Activated T-cell treated with anti-CD3 and anti-CD28 coated beads for 4 hours (primary cell): ENCODE results near the gene NTF4.
A peak's percentile ranks its signal among the peaks of the same experiment; 100 is the strongest.

Experiments used
- DNase-seq: peaks from one replicate; pipeline ENCODE4 v3.0.0-alpha.2; 2020

The NTF4 gene, protein sequence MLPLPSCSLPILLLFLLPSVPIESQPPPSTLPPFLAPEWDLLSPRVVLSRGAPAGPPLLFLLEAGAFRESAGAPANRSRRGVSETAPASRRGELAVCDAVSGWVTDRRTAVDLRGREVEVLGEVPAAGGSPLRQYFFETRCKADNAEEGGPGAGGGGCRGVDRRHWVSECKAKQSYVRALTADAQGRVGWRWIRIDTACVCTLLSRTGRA

DNA sequence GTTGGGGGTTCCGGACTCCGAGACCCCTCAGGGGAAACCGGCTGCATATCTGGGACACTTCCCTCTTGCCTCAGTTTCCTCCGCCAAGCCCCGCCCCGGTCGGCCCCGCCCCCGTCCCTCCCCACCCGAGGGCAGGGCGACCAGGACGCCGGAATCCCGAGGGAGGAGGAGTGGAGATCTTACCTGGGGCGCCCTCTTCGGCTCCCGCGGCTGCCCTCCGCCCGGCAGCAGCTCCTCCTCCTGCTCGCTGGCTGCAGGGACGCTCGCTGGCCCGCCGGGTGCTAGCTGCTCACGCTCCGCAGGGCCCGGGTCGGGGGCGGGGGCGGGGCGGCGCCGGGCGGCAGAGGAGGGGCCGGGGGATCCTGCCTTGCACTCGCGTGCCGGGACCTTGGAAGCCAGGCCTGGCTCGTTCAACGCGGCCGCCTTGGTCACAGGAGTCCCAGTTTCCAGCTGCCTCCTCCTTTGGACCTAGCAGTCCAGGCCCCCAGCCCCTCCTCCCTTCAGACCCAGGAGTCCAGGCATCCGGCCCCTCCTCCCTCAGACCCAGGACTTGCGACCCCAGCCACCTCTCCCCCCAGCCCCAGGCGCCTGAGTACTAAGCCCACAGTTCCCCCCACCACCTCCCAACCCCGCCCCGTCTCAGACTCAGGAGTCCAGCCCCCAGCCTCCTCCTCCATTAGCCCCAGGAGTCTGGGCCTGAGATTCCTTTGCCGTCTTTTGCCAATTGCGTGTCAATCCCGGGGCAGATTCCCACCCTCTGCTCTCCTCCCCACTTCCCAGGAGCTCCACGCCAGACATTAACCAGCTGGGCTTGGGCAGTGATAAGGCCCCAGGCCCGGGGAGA, at the start of gene NTF4:
Gene NTF4, minus strand, starts transcription at position 51 of the 844 bp plus-strand sequence. CDS start 2,821 bp downstream, outside the sequence.
- no peak for DNase-seq

DNA sequence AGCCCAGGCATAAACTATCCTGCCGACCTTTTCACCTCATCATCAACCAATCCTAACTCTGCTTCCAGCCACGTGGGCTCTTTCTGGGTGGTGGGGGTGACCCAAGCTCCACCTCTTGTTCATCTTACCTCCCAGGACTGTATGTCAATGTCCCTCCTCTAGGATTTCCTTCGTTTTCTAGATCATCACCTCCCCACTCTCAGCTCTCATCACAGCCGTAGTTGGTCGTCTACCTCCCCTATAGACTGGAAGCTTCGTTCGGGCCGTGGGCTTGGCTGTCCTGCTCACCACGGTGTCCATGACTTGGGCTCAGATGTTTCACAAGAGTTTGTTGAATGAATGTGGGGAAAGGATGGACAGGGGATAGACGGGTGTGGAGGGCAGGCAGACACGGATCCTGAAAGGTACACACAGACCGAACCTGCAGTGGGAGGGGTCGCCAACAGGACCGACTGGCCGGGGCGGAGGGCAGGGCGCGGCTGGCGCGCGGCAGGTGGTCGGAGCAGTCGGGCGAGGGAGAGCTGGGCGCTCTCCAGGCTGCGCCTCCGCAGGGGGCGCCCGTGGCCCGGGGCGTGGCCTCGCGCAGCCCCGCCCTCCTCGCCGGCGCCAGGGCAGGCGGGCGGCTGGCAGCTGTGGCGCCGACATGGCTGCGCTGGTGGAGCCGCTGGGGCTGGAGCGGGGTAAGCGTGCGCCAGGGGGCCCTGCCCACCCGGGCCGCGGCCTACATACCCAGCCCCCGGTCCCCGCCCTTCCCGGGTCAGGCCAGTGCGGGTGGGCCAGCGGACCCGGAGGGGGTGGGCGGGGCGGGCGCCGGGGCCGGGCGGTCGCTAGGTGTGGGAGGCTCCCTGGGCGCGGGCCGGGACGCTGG, 49.4 kb upstream of the NTF4 start, which contains the start of gene LIN7B:
Gene LIN7B, plus strand, starts transcription at position 609 of the 868 bp plus-strand sequence. Its CDS starts 35 bp downstream, at position 644.
- DNase-seq = peak; percentile 56

GRCh38 chr19:49111218-49111998, 46.8 kb upstream of the NTF4 start:
- DNase-seq = no peak

DNA sequence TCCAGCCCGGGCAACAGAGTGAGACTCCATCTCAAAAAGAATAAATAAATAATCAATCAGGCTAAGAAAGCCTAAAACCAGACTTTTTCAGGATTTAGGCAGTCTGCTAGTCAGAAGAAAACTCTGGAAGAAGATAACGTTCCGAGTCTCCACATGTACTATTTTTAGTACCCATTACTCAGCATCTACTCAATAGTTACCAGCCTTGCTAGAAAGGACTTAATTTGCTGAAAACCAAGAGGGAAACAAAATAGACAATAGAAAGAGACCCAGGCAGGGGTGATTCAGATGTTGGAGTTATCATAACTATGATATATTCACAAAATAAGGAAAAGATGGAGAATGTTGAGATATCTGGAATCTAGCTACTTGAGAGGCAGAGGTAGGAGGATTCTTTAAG, 45.9 kb upstream of the NTF4 start:
- DNase-seq = no peak

DNA sequence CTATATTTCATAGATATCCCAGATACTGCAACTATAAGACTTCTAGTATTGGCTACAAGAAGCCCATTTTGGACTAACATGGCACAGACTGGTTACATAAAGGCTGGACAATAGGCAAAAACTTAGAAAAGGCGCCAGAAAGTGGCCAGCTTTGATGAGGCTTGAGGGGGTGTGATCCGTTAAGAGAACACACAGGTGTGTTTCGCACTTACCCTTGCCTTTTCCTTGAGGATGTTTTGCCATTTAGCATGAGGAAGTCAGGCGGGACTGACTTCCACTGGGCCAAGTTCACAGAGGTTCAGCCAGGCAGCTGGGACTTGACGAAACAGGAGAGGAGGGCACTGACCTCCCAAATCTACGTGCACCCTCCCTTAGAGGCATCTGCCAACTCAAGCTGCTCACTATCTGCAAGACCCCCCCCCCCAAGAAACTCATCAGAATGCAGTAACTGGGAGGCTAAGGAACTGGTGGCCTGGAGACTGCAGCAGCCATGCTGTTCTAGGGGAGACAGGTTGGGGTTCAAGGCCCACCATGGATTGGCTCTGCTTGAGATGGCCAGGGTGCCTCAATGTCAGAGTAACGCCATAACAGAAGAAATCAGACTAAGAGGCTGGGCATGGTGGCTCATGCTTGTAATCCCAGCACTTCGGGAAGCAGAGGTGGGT, 45.1 kb upstream of the NTF4 start:
- no peak for DNase-seq

DNA sequence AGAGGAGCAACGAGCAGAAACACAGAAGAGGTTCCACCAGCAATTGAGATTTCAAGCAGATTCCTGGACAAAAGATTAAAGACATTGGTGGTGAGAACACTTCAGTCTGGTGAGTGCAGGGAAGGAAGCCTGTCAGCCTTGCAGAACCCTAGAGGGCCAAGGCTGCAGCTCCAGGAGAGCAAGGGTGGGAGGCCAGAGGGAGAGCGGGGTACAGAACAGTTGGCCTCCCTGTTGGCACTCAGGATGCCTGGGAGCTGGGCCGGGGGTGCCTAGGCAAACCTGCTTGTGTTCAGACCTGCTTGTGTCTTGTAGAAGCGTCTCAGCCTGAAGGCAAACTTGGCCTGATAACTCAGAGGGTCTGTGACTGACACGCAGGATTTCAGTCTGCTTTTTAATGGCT, 44.4 kb upstream of the NTF4 start:
- no peak for DNase-seq

GRCh38 chr19:49107625-49108459, 43.2 kb upstream of the NTF4 start:
- DNase-seq = no peak

DNA sequence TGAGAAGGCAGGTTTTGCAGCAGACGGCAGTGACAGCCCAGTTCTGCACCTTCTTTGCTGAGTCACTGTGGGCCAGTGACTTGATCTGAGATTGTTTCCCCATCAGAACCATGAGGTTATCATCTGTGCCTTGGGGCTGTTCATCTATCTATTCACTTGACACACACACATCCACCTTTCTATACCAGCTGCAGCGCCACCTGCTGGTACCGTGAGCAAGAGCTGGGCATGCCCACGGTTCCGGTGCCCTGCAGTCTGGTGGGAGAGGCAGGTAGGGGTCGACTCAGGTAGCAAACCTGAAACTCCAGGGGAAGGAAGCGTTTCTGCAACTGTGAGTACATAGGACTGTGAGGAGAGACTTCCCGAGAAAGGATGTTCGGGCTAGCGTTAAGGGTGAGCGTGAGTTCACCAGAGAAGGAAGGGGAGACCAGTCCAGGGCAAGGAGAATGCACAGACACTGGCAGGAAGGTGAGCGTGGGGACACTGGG, 42.1 kb upstream of the NTF4 start:
- peak; percentile 56 for DNase-seq

GRCh38 chr19:49104229-49104864, 39.7 kb upstream of the NTF4 start:
- DNase-seq = no peak

DNA sequence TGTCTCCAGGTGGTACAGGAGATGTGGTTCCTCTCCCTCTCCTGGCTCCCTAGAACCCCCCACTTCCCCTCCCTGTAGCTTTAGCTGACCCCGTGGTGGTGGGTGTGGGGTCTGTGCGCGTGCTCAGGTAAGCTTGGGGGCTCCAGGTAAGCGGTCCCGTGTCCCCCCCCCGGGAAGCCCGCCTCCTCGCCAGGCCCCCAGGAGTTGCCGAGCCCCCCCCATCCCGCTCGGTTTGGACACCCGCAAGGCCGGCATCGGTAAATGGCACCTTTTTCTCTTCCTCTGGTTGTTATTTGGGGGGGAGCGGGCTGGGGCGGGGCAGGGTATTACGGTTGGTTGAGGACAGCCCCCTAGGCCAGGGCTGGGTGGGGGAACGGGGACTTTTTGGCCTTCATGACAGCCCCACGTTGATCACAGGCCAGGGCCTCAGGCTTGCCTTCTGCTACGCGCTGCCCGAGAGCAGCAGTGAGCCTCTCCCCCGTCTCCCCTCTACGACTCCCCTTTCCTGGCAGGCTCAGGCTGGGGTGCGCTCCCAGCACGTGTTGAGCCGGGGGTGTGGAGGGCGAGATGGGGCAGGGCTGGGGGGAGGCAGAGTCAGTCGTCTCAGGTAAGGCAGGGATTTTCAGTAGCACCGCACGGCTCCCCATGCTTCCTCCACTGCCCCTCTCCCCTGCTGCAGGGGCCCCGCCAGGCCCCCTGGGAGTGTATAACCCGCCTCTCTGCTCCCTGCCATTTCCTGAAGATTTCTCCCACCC, 38.9 kb upstream of the NTF4 start:
- DNase-seq = no peak

DNA sequence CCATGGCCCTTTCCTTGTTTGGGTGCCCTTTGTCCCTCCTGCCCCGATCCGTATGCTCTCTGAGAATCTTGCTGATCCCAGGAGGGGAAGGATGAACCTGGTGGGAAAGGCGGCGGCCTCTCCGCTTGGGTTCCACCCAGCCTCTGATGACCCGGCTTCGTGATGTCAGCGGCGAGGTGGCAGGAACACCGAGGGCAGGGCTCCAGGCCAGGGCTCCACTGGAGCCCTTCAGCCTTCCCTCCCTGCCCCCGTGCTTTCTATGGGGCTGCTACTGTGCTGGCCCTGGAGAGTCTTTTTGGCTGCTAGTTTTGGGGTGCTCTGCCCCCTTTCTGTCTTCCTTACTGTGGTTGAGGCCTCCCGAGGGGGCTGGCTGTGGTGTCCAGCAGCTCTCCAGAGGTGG, 37.7 kb upstream of the NTF4 start:
- DNase-seq = no peak

DNA sequence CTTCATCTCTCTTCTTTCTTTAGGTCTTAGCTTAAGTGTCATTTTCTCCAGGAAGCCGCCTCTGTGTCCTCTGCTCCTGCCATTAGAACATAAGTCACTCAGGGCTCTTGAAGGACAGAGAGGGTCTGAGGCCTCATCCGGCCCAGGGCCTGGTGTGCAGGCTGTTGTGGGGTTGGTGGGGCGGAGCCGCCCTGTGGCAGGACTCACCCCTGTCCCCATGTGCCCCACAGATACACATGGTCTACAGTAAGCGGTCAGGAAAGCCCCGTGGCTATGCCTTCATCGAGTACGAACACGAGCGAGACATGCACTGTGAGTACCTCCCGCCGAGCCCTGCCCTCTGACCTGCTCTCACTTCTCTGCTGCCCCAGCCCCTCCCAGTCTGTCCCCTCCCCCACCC, 36.5 kb upstream of the NTF4 start:
- DNase-seq = no peak

DNA sequence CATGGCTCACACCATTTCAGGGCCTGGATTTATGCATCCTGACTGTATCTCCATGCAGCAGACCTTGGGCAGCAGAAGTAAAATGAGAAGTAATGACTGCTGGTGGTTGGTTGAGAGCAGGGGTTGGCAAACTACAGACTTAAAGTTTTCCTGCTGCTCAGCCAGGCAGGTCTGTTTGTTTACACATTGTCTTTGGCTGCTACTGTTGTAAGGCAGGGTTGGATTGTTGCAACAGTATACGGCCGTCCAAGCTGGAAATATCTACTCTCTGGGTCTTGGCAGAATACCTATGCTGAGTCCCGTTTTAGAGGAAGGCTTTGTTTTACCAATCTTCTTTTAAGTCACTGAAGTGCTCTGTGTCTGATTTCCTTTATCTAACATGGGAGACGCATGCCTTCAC, 34.2 kb upstream of the NTF4 start:
- no peak for DNase-seq

GRCh38 chr19:49097453-49098288, 33.1 kb upstream of the NTF4 start:
- peak; percentile 64 for DNase-seq

DNA sequence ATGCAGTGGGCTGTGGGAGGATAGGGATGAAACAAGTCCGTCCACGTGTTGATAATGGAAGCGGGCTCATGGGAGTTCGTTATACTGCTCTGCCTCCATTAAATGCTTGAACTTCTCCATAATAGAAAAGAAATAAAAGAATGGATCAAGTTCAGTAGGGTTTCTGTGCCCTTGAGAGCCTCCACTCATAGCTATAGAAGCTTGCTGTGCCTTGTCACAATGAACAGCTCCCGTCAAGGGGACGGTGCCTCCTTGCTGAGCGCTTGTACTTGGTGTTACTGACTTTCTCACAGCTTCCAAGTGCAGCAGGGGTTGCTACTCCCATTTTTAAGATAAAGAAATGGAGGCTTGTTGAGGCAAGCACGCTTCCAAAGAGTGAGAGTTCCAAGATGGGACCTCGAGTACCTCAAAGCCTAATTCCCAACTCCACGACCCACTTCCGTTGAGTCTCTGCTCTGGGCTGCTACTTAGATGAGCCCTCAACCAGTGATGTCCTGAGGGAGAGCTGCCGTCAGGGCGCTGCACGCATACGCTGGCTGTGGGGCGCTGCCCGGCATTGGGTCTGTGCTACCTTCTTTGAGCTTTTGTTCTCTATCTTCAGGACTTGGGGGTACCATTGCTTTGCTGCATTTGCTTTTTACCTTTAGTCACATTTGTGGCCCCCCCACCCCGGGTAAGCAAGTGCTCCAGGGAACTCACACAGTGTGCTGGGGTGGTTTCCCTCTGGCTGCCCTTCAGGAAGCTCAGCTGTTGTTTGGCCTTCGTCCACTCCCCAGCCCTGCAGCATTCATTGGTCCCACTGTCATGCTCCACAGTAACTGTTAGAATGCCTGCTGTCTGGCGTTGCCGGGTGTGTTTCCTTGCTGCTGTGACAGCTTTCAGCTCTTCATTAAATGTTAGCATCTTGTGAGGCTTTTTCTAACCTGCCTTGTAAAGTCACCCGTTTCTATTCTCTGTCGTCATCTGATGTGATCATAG, 30.2 kb upstream of the NTF4 start:
- no peak for DNase-seq

GRCh38 chr19:49092686-49093085, 28.1 kb upstream of the NTF4 start:
- no peak for DNase-seq

- no peak for DNase-seq
Measured at GRCh38 chr19:49091391-49092038, 26.9 kb upstream of the NTF4 start.
